A549 (cell line): Measurements from ENCODE around the gene PPP1R1A. TPM values are rescaled to one million over a fixed set of nuclear protein-coding genes. Genes with fewer than 3 reads are reported as not detected.
A peak's percentile ranks its signal among the peaks of the same experiment; 100 is the strongest.

Experiments used
- ATAC-seq, 2 experiments: fragments of 200-7000 bp in 1 of 2; fragments of >200 bp in 1 of 2; cut with Nextera tagmentation in 1 of 2; cut with Tn5 transposase in 1 of 2; 3 replicates each; pipeline versions ENCODE4 v1.8.0 to v1.9.1; 2018 to 2020; ENCODE audit warnings: mild to moderate bottlenecking in 1 of 2, moderate library complexity in 1 of 2
- CTCF ChIA-PET: fragments of 300-600 bp; sonication (Branson Sonifier 250); formaldehyde crosslinking; extraction: SDS; loops from one replicate; lab custom pipeline; 2021; ENCODE audit warnings: antibody characterized with exemption, inconsistent platforms; lab: Yijun Ruan, JAX
- POLR2A ChIA-PET: fragments of 350-600 bp; formaldehyde crosslinking; extraction: SDS; loops from one replicate; lab custom pipeline; 2021; ENCODE audit warnings: antibody characterized with exemption, inconsistent platforms; lab: Yijun Ruan, JAX
- DNase-seq, 2 experiments: peaks; one replicate each; pipeline versions ENCODE4 v3.0.0 to v3.0.0-alpha.2; 2011 to 2016; ENCODE audit warnings: low read depth in 1 of 2, low spot score in 1 of 2
- FAIRE-seq: peaks from 2 replicates; lab custom pipeline; 2011; peaks lifted over from hg19 to GRCh38; lab: Jason Lieb, UNC
- H3K27ac ChIP-seq, 2 experiments: fragments of >200 bp; sonication (Bioruptor Twin); formaldehyde crosslinking; 3 replicates each; pipeline ENCODE4 v1.5.1; 2016 to 2017
- H3K4me1 ChIP-seq: fragments of >200 bp; sonication (Bioruptor Twin); formaldehyde crosslinking; 3 replicates; pipeline ENCODE4 v1.6.1; 2016
- H3K4me2 ChIP-seq: fragments of >200 bp; sonication (Bioruptor Twin); formaldehyde crosslinking; 3 replicates; pipeline ENCODE4 v1.6.1; 2016
- H3K4me3 ChIP-seq: fragments of >200 bp; sonication (Bioruptor Twin); formaldehyde crosslinking; 3 replicates; pipeline ENCODE4 v1.5.1; 2016
- H3K9me3 ChIP-seq: fragments of >200 bp; sonication (Bioruptor Twin); formaldehyde crosslinking; 3 replicates; pipeline ENCODE4 v1.6.1; 2016
- CBX8 ChIP-seq: fragments of 200-600 bp; sonication (generic); IDR thresholded peaks from 2 replicates; pipeline ENCODE4 v1.6.1; 2016
- CHD2 ChIP-seq: fragments of 150-350 bp; IDR thresholded peaks from 2 replicates; pipeline ENCODE4 v1.6.1; 2014; ENCODE audit warnings: low read length; ENCODE audit not compliant: partially characterized antibody
- EHF ChIP-seq: fragments of 250-450 bp; sonication (Bioruptor Pico); IDR thresholded peaks from 2 replicates; pipeline ENCODE4 v1.5.0; 2020; ENCODE audit warnings: mild to moderate bottlenecking
- EHMT2 ChIP-seq: fragments of 200-600 bp; sonication (generic); IDR thresholded peaks from 2 replicates; pipeline ENCODE4 v1.6.1; 2016; ENCODE audit warnings: antibody characterized with exemption, low read depth, mild to moderate bottlenecking, moderate library complexity
- ELK1 ChIP-seq: fragments of 150-350 bp; IDR thresholded peaks from 2 replicates; pipeline ENCODE4 v1.6.1; 2014; ENCODE audit warnings: low read depth, mild to moderate bottlenecking, low read length
- EP300 ChIP-seq, 2 experiments: fragments of >200 bp; sonication (Bioruptor Twin); formaldehyde crosslinking; IDR thresholded peaks; 2 replicates in 1 of 2; 3 replicates in 1 of 2; pipeline ENCODE4 v1.6.1; 2016 to 2017
- FOSL2 ChIP-seq, 2 experiments: fragments of 450-650 bp in 1 of 2; fragments of >200 bp in 1 of 2; sonication (Bioruptor Twin) in 1 of 2; formaldehyde crosslinking; IDR thresholded peaks; 2 replicates each; pipeline versions ENCODE4 v1.5.0 to v1.6.1; 2016 to 2020; ENCODE audit warnings: mild to moderate bottlenecking in 1 of 2, moderate library complexity in 1 of 2
- HEYL ChIP-seq: fragments of 250-450 bp; sonication (Bioruptor Pico); IDR thresholded peaks from 2 replicates; pipeline ENCODE4 v1.8.0; 2021; ENCODE audit warnings: mild to moderate bottlenecking, moderate library complexity
- JUN ChIP-seq, 2 experiments: fragments of >200 bp; sonication (Bioruptor Twin); formaldehyde crosslinking; IDR thresholded peaks; 2 replicates in 1 of 2; 3 replicates in 1 of 2; pipeline ENCODE4 v1.6.1; 2016 to 2017
- JUNB ChIP-seq: fragments of >200 bp; sonication (Bioruptor Twin); formaldehyde crosslinking; IDR thresholded peaks from 2 replicates; pipeline ENCODE4 v1.6.1; 2016
- KDM1A ChIP-seq: fragments of 200-600 bp; sonication (generic); IDR thresholded peaks from 2 replicates; pipeline ENCODE4 v1.6.1; 2016; ENCODE audit warnings: low read depth, mild to moderate bottlenecking
- MAZ ChIP-seq: fragments of 150-350 bp; IDR thresholded peaks from 2 replicates; pipeline ENCODE4 v1.6.1; 2014; ENCODE audit warnings: antibody characterized with exemption, low read depth, low read length, borderline replicate concordance
- NPAS2 ChIP-seq: fragments of 250-450 bp; sonication (Bioruptor Pico); IDR thresholded peaks from 2 replicates; pipeline ENCODE4 v1.8.0; 2022; ENCODE audit warnings: mild to moderate bottlenecking, moderate library complexity, borderline replicate concordance
- NR3C1 ChIP-seq: fragments of >200 bp; sonication (Bioruptor Twin); formaldehyde crosslinking; IDR thresholded peaks from 3 replicates; pipeline ENCODE4 v1.6.1; 2017
- RAD21 ChIP-seq, 2 experiments: fragments of >200 bp in 1 of 2; sonication (Bioruptor Twin) in 1 of 2; formaldehyde crosslinking in 1 of 2; IDR thresholded peaks in 1 of 2; conservative IDR thresholded peaks in 1 of 2; 2 replicates in 1 of 2; 3 replicates in 1 of 2; pipeline ENCODE4 v1.6.1; 2012 to 2018; ENCODE audit warnings: inconsistent platforms in 1 of 2
- REST ChIP-seq: fragments of 200-600 bp; sonication (generic); IDR thresholded peaks from 2 replicates; pipeline ENCODE4 v1.6.1; 2016; ENCODE audit warnings: antibody characterized with exemption, mild to moderate bottlenecking, moderate library complexity
- SMC3 ChIP-seq: fragments of >200 bp; sonication (Bioruptor Twin); formaldehyde crosslinking; IDR thresholded peaks from 3 replicates; pipeline ENCODE4 v1.6.1; 2018; ENCODE audit warnings: inconsistent platforms
- ZFP36 ChIP-seq: fragments of 450-650 bp; IDR thresholded peaks from 2 replicates; pipeline ENCODE4 v1.6.1; 2014; ENCODE audit warnings: borderline replicate concordance; ENCODE audit not compliant: partially characterized antibody
- WGBS: methylation state at CpG from one replicate; pipeline ENCODE4 v1.1.6; 2017; ENCODE audit errors: missing lambda C conversion rate; 5-methylcytosine and 5-hydroxymethylcytosine counted together
- polyA plus RNA-seq, 4 experiments: library from polyadenylated mRNA; depleted of rRNA in 3 of 4; stranded (reverse); fragments of >200 nt; fragmentation: RNase III in 1 of 4; extraction: RNeasy Plus Mini Kit Qiagen cat#74134 plus additional on column Dnase treatment in 1 of 4; gene quantifications; 2 replicates in 3 of 4; 3 replicates in 1 of 4; pipeline ENCODE4 v1.2.3, GENCODE V29; 2011 to 2017
- TF ChIP-seq, protein P1 (sequence below): IDR thresholded peaks from 2 replicates; pipeline ENCODE4 v1.6.1; 2012
- TF ChIP-seq, protein P2 (sequence below): fragments of >200 bp; sonication (Bioruptor Twin); formaldehyde crosslinking; IDR thresholded peaks from 3 replicates; pipeline ENCODE4 v1.5.1; 2016

PPP1R1A gene
- polyA plus RNA-seq, 2 of the 4 experiments (the other 2 are of a cell fraction), result 0.09 TPM; not detected in 1

DNA sequence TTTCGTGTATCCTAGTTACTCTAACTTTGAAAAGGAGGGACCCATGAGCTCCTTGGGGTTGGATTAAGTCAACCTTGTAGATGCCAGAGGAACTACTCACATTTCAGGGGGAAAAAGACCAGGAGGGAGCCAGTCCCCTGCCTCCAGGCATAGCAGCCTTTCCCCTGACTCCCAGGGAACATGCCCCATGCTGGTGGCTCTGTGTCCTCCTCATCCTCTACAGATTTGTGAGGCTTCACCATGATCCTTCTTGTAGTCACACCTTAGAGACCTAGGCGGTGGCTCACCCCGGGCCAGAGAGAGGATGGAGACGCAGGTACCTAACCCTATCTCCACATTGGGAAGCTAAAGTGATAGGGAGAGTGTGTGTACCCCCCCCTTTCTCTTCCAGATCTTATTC, 16.0 kb upstream of the PPP1R1A start:
- Histone ChIP-seq H3K4me1 (no peaks in the 10 kb centered on the region), H3K27ac (no peak overlapping the region), H3K4me3 (no peak overlapping the region), H3K4me2 (no peak overlapping the region), H3K9me3 (no peaks in the 10 kb centered on the region)
- CTCF ChIA-PET, result interaction anchor here (1.0 to 5.7 kb wide), 6 partner anchors 8 to 353 kb away, joined by 3 to 24 read pairs (median 4); no protein-coding TSS in a partner anchor
- FAIRE-seq (no peak), DNase-seq (no peak), ATAC-seq (no peak)
- TF ChIP-seq KDM1A, result no peak
- TF ChIP-seq JUNB, result no peak
- no peak for TF ChIP-seq MAZ
- no peak for TF ChIP-seq NR3C1
- no peak for TF ChIP-seq EHMT2
- TF ChIP-seq HEYL (CRISPR knock-in tag), result no peak
- TF ChIP-seq JUN (IDR thresholded peaks at IDR 0.05), result no peak
- POLR2A ChIA-PET, result no interaction called here
- 57% methylated on average over 4 of the region's 4 CpGs for WGBS

- FAIRE-seq, result no peak
- DNase-seq, result no peak
- ATAC-seq, result no peak
- no peak overlapping the region for H3K4me3 ChIP-seq
- CTCF ChIA-PET, result interaction anchor here (1.1 to 5.7 kb wide), 3 partner anchors 7 to 353 kb away, joined by 3 to 24 read pairs (median 6); no protein-coding TSS in a partner anchor
- TF ChIP-seq EP300 (IDR thresholded peaks at IDR 0.05) (no peak), REST (no peak), NR3C1 (no peak), JUN (IDR thresholded peaks at IDR 0.05) (no peak), CHD2 (no peak), CBX8 (no peak), SMC3 (no peak), ELK1 (no peak), EHF (CRISPR knock-in tag) (no peak), ZFP36 (no peak), FOSL2 (IDR thresholded peaks at IDR 0.05) (no peak), FOSL2 (CRISPR knock-in tag; IDR thresholded peaks at IDR 0.05) (no peak), KDM1A (no peak)
- TF ChIP-seq, protein P1, sequence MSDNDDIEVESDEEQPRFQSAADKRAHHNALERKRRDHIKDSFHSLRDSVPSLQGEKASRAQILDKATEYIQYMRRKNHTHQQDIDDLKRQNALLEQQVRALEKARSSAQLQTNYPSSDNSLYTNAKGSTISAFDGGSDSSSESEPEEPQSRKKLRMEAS, result no peak
- WGBS, result 58% methylated on average over 5 of the region's 5 CpGs
- no peaks in the 10 kb centered on the region for H3K4me1 ChIP-seq
- POLR2A ChIA-PET, result no interaction called here
- H3K9me3 ChIP-seq, result no peaks in the 10 kb centered on the region
- H3K27ac ChIP-seq, result no peak overlapping the region
- no peak overlapping the region for H3K4me2 ChIP-seq
Observed at GRCh38 chr12:54603872-54604271, 15.4 kb upstream of the PPP1R1A start.

DNA sequence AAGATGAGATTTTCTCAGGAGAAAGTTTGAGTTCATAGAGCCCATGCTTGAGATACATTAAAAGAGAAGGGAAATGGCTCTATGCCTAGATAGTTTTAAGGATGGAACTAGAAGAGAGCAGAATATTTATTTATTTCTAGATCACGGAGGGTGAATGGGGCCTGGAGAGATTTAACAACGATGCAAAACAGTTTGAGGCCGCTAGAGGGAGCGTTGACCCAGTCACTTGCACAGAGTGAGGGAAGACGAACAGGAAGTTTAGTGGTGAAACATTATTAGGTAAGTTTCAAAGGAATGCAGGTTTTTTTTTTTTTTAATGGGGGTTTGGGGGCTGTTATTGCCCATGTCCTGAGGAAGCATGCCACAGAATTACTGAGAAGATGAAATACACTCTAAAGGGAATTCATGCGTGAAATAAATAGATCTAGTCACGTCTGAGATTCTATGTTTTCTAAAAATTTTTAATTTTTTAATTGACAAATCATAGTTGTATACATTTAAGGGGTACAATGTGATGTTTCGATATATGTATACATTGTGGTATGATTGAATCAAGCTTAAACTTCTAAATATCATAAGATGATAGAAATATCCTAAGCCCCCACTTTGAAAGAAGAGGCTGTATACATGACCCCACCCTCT, 14.8 kb upstream of the PPP1R1A start:
- no peak overlapping the region for H3K27ac ChIP-seq
- TF ChIP-seq, protein P2, sequence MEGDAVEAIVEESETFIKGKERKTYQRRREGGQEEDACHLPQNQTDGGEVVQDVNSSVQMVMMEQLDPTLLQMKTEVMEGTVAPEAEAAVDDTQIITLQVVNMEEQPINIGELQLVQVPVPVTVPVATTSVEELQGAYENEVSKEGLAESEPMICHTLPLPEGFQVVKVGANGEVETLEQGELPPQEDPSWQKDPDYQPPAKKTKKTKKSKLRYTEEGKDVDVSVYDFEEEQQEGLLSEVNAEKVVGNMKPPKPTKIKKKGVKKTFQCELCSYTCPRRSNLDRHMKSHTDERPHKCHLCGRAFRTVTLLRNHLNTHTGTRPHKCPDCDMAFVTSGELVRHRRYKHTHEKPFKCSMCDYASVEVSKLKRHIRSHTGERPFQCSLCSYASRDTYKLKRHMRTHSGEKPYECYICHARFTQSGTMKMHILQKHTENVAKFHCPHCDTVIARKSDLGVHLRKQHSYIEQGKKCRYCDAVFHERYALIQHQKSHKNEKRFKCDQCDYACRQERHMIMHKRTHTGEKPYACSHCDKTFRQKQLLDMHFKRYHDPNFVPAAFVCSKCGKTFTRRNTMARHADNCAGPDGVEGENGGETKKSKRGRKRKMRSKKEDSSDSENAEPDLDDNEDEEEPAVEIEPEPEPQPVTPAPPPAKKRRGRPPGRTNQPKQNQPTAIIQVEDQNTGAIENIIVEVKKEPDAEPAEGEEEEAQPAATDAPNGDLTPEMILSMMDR, result peak; percentile 66
- TF ChIP-seq NPAS2 (CRISPR knock-in tag) (no peak), RAD21 (conservative IDR thresholded peaks at IDR 0.05 in 1 of 2, IDR thresholded peaks at IDR 0.05 in 1 of 2) (peak; percentile 33 to 43; a peak in 3 of 5 replicates)
- TF ChIP-seq, all 56 proteins: peak for 2
- POLR2A ChIA-PET, result no interaction called here
- FAIRE-seq (peak; percentile 73), ATAC-seq (peak; percentile 77 to 96; a peak in 5 of 6 replicates), DNase-seq (peak; percentile 84 to 87)
- no peak overlapping the region for H3K4me2 ChIP-seq
- H3K9me3 ChIP-seq, result no peaks in the 10 kb centered on the region
- no peak overlapping the region for H3K4me3 ChIP-seq
- H3K4me1 ChIP-seq, result no peaks in the 10 kb centered on the region
- CTCF ChIA-PET, result interaction anchor here (3.4 kb wide), 1 partner anchor 11 kb away, joined by 19 read pairs; no protein-coding TSS in a partner anchor
- WGBS, result 12% methylated on average over 8 of the region's 8 CpGs
